Colonic mucosa (tissue), 4 donors: ENCODE measurements around the gene EMC6. TPM values are rescaled to one million over a fixed set of nuclear protein-coding genes. Genes with fewer than 3 reads are reported as not detected.

Experiments
- DNase-seq: peaks from one replicate; pipeline ENCODE4 v3.0.0-alpha.2; 2020
- H3K27ac ChIP-seq: fragments of 200-600 bp; one replicate; pipeline ENCODE4 v1.8.0; 2021
- H3K27me3 ChIP-seq: fragments of 200-600 bp; one replicate; pipeline ENCODE4 v1.8.0; 2021
- H3K36me3 ChIP-seq: fragments of 200-600 bp; one replicate; pipeline ENCODE4 v1.8.0; 2021
- H3K4me1 ChIP-seq: fragments of 200-600 bp; one replicate; pipeline ENCODE4 v1.8.0; 2021; ENCODE audit warnings: mild to moderate bottlenecking
- H3K4me3 ChIP-seq: fragments of 200-600 bp; one replicate; pipeline ENCODE4 v1.8.0; 2021
- H3K9ac ChIP-seq, 2 donors: one replicate each; pipeline ENCODE4 v1.7.0; 2013; ENCODE audit warnings: control low read depth in 2 of 2, low read depth in 2 of 2, low read length in 2 of 2
- H3K9me3 ChIP-seq: fragments of 200-600 bp; one replicate; pipeline ENCODE4 v1.8.0; 2021
- intact Hi-C: fragments of 100-400 bp; cut with DNase I; formaldehyde crosslinking; loops from one replicate; pipeline ENCODE4 v1.14.1; 2022
- total RNA-seq, 2 donors: library from RNA; stranded (reverse); fragmentation: NEBNext Ultra II Directional in 1 of 2; extraction: Animal tissue kit (Norgen Biotek cat#: 25700) in 1 of 2; gene quantifications; one replicate each; pipeline ENCODE4 v1.2.1, GENCODE V29; 2021
- TF ChIP-seq, protein P1 (sequence below): fragments of 200-600 bp; IDR thresholded peaks from one replicate; pipeline ENCODE4 v1.8.0; 2022; ENCODE audit warnings: antibody characterized with exemption, mild to moderate bottlenecking
- donor health status: healthy.
- donor health status: DM: no; HTN: no; CAD: no.
- donor health status: DM: no; HTN: no; CAD: no.

The EMC6 gene
- total RNA-seq, 2 donors from 2014 or later = 38.1 to 61.2 TPM

DNA sequence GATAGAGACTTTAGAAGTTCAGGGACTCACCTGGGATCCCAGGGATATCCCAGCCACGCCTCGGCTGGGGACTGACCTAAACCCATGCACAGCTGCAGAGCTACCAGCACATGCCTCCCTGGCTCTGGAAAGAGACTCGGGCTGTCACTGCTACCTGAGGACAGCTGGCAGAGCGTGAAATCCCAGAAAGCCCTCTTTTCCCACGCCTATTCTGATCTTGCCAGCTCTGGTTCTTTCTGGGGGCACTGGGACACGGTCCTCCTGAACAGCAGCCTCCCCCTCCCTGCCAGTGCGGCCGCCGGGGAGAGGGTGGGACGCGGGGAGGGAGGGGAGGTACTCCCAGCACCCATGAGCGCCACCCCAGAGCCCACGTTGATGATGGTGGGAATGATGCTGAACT lies 16.6 kb downstream of the EMC6 start:
- no peak for DNase-seq
- Histone ChIP-seq H3K9me3 (no peaks in the 10 kb centered on the region), H3K9ac (no peak overlapping the region), H3K27me3 (peaks cover 9% of the 10 kb centered on the region), H3K4me3 (no peak overlapping the region), H3K27ac (no peak overlapping the region), H3K4me1 (no peaks in the 10 kb centered on the region), H3K36me3 (no peaks in the 10 kb centered on the region)
- TF ChIP-seq, protein P1, sequence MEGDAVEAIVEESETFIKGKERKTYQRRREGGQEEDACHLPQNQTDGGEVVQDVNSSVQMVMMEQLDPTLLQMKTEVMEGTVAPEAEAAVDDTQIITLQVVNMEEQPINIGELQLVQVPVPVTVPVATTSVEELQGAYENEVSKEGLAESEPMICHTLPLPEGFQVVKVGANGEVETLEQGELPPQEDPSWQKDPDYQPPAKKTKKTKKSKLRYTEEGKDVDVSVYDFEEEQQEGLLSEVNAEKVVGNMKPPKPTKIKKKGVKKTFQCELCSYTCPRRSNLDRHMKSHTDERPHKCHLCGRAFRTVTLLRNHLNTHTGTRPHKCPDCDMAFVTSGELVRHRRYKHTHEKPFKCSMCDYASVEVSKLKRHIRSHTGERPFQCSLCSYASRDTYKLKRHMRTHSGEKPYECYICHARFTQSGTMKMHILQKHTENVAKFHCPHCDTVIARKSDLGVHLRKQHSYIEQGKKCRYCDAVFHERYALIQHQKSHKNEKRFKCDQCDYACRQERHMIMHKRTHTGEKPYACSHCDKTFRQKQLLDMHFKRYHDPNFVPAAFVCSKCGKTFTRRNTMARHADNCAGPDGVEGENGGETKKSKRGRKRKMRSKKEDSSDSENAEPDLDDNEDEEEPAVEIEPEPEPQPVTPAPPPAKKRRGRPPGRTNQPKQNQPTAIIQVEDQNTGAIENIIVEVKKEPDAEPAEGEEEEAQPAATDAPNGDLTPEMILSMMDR = no peak
- intact Hi-C loops = no loop called here

DNA sequence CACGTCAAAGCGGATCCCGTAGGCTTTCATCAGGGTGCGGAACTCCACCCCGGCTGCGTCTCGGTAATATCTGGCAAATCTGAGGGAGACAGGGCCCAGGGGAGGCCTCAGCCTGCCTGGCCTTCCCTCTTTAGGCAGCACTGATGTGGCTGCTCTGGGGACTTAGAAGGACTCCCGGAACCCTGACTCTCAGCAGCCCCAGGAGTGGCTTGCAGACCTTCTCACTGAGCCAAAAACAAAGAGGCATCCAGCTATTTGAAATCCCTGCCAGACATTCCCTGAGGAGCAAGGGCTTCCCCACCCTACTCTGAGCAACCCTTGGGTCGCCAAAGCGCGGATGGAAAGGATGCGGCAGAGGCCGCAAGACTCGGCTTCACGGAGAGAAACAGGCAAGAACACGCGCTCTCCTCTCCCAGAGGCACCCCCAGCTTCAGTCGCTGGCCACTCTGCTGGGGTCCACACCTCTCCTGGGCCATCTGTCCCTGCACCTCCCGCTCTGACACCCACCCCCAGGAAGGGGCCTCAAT lies 19.5 kb downstream of the EMC6 start:
- H3K27me3 ChIP-seq = peaks cover 9% of the 10 kb centered on the region
- DNase-seq = no peak
- no peak overlapping the region for H3K27ac ChIP-seq
- no peaks in the 10 kb centered on the region for H3K4me1 ChIP-seq
- TF ChIP-seq, protein P1 = no peak
- no peak overlapping the region for H3K9ac ChIP-seq
- no peak overlapping the region for H3K4me3 ChIP-seq
- no peaks in the 10 kb centered on the region for H3K9me3 ChIP-seq
- no peaks in the 10 kb centered on the region for H3K36me3 ChIP-seq
- intact Hi-C loops = no loop called here

DNA sequence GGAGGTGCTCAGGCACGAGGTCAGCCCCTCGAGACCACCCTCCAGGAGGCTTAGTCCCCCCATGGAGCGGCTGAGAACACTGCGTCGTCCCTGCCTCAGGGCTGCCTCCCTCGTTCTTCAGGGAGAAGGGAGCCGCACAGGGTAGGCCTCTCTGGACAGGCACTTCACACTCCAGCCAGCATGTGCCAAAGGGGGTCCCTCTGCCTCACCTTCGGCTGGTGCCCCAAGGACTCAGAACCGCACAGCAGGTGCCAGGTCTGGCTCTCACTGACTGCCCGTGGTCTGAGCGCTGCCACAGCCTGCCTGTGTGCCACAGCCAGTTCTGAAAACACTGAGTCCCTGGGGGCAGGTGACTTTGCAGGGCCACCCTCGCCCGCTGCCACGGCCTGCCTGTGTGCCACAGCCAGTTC lies 20.2 kb downstream of the EMC6 start:
- TF ChIP-seq, protein P1 = no peak
- Histone ChIP-seq H3K9ac (no peak overlapping the region), H3K9me3 (no peaks in the 10 kb centered on the region), H3K27me3 (peaks cover 8% of the 10 kb centered on the region), H3K27ac (no peak overlapping the region), H3K4me1 (no peaks in the 10 kb centered on the region), H3K36me3 (no peaks in the 10 kb centered on the region), H3K4me3 (no peak overlapping the region)
- no peak for DNase-seq
- intact Hi-C loops = no loop called here

DNA sequence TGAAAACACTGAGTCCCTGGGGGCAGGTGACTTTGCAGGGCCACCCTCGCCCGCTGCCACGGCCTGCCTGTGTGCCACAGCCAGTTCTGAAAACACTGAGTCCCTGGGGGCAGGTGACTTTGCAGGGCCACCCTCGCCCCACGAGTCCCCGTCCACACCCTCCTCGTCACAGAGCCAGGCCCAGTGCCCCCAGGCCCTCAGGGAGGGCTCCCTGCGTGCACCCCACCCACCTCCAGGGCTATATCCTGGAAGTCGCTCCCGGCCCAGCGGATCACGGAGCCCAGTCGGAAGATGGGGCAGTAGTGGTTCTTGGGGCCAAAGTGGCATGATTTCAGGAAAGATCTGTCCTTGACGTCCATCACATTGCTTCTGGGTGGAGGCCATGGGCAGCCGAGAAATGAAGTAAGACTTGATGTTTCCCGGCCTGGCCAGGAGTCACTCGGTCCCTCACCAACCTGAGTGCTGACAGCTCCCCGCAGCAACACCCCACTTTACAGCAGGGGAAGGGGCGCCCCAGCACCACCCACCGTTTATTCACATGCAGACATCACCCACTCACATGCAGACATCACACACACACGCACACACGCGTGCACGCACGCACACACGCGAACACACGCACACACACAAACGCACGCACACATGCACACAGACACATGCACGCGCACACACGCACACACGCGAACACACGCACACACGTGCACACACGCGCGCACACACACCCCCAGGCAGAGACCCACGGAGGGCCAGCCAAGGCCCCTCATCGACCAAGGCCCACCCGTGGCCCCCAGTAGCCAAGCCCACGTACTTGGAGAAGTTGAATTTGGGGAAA lies 20.9 kb downstream of the EMC6 start:
- H3K36me3 ChIP-seq = no peaks in the 10 kb centered on the region

DNA sequence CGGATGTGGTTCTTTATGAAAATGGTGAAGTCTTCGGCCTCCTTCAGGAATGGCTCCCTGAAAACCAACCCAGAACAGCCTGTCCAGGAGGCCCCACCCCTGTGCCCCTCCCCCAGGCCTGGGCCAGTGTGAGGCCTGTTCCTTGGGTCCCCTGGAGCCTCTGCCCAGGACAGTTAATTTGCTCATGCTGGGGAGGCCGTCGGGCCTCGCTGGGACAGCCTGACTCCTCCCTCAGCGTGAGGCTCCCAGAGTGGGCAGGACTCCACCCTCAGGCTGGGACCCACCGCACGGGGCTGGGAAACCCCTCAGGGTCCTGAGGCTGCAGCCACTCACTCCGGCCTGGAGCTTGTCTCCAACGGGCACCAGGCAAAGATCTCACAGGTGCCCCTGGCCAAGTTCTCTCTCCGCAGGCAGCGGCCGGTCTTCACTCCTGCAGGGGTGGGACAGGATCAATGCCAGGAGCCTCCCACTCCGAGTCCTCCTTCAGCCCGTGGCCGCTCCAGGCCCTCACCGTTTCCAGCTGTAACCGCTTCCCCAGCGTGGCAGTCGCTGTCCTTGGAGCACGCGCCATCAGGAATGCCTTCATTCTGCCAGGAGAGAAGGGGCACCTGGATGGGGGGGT lies 21.6 kb downstream of the EMC6 start:
- intact Hi-C loops = no loop called here
- no peak overlapping the region for H3K4me3 ChIP-seq
- no peaks in the 10 kb centered on the region for H3K9me3 ChIP-seq
- H3K27me3 ChIP-seq = peaks cover 9% of the 10 kb centered on the region
- DNase-seq = no peak
- no peak overlapping the region for H3K27ac ChIP-seq
- H3K4me1 ChIP-seq = no peaks in the 10 kb centered on the region
- TF ChIP-seq, protein P1 = no peak
- H3K36me3 ChIP-seq = no peaks in the 10 kb centered on the region
- no peak overlapping the region for H3K9ac ChIP-seq

More for the DNA sequence above, 20.9 kb downstream of the EMC6 start:
- Histone ChIP-seq H3K9ac (no peak overlapping the region), H3K27ac (no peak overlapping the region), H3K4me3 (no peak overlapping the region), H3K4me1 (no peaks in the 10 kb centered on the region), H3K27me3 (peaks cover 3% of the 10 kb centered on the region), H3K9me3 (no peaks in the 10 kb centered on the region)
- TF ChIP-seq, protein P1 = no peak
- DNase-seq = no peak
- intact Hi-C loops = no loop called here
